Ammon's horn (tissue), 1 donor: ENCODE data around the gene ELOVL5.

Source experiments
- DNase-seq: peaks from one replicate; pipeline ENCODE4 v3.0.0-alpha.2; 2016; ENCODE audit warnings: low spot score

The ELOVL5 gene

DNA sequence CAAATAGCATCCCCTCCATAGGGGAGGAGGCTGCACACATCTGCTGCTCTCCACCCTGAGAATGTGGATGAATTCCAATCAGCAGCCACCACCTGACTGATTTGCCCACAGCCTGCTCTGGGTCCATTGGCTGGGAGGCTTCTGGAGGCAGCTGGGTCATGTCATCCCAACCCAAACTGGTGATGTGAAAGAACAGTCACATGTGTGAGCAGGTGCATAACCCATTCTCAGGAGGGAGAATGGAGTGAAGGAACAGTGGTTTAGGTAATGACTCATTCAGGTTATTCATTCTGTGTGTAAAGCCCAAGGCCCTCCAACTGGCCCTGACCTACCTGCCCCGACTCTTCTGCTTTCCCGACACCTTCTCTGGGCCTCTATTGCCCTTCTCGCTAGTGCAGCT lies 109.2 kb downstream of the ELOVL5 start:
- no peak for DNase-seq

DNA sequence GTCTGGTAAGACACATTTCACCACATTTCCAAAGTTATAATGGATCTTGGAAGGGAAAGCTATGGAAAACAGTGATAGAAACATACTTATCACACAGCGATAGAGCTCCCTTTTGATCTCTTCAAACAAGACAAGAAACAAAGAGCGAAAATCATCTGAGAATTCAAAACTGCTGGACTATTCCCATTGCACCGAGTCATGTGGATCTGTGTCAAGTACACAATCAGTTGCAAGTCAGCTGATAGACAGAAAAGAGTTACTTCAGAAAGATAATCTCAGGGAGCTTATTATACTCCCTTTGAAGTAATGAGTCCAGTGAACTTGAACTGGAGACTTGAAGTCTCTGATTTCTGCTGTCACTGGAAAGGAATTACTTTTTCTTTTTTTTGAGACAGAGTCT lies 110.4 kb downstream of the ELOVL5 start:
- no peak for DNase-seq

DNA sequence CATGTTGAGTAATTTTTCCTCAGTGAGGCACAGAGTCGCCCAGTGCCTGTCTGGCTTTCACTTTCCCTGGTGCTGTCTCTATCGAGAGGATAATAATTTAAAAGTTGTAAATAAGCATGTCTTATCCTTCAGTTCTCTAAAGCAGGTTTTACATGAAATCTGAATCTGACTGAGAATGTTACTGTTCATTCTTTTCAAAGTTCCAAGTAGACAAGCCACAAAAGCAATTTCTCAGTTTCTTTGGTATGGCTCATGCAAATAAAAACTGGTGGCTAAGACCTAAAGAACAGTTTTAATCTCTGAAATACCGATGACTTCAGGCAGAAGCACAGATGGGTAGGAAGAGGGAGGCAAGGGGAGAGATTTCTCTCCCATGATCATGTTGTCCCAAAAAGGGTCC lies 112.5 kb downstream of the ELOVL5 start:
- no peak for DNase-seq

DNA sequence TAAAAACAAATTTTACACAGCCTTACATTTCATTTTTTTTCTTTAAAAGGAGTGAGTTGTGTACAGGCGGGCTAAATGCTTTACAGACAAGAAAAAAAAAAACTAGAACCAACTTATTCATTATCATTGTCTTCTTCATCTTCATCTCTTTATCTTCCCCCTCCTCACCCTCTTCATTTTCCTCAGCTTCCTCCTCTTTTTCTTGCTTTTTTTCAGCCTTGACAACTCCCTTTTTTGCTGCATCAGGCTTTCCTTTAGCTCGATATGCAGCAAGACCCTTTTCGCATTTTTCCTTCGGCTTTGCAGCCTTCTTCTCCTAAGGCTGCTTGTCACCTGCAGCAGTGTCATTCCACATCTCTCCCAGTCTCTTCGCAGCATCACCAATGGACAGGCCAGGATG lies 113.2 kb downstream of the ELOVL5 start:
- DNase-seq = no peak

DNA sequence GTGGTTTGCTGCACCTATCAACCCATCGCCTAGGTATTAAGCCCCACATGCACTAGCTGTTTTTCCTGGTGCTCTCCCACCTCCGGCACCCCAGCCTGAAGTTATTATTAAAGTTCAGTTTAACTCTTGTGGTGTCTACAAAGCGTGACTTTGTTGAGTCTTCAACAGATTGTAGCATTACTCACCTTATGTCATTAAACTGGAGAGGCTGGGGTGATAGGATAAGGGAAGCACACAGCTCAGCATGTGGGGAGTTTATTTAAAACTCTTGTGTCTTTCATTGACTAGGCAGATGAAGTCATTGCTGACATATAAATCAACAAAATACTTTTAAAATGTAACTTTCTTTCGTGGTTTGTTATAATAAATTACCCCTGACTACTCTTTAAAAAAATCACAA lies 115.4 kb downstream of the ELOVL5 start:
- DNase-seq = no peak

DNA sequence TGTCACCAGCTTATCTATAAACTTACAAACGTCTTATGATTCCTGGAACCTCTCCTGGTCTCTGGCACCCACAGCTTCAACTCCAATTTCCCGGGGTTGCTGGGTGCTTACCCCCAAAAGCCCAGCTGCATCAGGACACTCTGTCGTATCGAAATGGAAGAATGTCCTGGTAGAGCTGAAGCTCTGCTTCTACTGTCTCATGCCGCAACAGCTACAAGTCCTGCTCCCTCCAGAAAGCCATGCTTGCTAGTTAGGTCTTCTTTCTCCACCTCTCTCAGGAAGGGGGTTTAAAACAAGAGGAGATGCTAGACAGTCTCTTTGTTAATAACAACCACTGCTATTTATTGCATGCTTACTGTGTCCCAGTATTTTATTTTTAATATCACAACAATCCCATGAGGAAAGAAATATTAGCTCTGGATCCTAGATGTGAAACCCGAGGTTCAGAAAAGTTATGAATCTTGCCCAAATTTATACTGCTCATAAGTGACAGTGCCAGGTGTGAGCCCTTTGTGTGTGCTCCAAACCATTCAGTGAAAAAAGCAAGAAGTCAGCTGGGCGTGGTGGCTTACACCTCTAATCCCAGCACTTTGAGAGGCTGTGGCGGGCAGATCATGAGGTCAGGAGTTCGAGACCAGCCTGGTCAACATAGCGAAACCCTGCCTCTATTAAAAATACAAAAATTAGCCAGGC lies 117.8 kb downstream of the ELOVL5 start:
- DNase-seq = no peak

DNA sequence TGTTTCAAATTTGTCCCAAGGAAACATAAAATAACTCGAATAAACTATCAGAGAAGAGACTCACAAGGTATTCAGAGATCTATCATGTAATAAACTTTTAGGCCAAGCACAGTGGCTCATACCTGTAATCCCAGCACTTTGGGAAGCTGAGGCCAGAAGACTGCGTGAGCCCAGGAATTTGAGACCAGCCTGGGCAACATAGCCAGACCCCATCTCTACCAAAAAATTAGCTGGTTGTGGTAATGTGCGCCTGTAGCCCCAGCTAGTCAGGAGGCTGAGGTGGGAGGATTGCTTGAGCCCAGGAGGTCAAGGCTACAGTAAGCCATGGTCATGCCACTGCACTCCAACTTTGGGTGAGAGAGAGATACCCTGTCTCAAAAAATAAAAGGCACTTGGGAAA lies 120.9 kb downstream of the ELOVL5 start:
- DNase-seq = no peak

DNA sequence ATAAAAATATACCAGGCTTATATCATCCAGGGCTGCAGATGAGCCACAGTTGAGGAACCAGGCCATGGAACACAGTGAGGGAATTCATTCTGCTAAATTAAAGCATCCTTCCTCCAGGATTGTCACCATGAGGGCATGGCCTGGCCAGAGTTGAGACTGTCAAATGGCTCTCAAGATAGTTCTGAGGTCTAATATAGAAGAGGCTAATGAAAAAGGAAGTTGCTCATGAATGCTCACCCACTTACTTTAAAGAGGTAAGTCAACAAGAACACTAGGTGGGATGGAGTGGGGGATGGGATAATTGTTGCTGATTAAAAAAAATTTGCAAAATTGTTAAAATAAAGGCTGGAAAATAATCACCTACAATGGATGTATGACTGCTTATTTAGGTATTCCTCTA lies 128.1 kb downstream of the ELOVL5 start:
- no peak for DNase-seq
